ENCODE data around the gene PPT2. TPM values are rescaled to one million over a fixed set of nuclear protein-coding genes. Genes with fewer than 3 reads are reported as not detected.

Gene PPT2, protein sequence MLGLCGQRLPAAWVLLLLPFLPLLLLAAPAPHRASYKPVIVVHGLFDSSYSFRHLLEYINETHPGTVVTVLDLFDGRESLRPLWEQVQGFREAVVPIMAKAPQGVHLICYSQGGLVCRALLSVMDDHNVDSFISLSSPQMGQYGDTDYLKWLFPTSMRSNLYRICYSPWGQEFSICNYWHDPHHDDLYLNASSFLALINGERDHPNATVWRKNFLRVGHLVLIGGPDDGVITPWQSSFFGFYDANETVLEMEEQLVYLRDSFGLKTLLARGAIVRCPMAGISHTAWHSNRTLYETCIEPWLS
- total RNA-seq (ENCODE audit: low replicate concordance): 16.5 and 38.4 TPM in 2 replicates

DNA sequence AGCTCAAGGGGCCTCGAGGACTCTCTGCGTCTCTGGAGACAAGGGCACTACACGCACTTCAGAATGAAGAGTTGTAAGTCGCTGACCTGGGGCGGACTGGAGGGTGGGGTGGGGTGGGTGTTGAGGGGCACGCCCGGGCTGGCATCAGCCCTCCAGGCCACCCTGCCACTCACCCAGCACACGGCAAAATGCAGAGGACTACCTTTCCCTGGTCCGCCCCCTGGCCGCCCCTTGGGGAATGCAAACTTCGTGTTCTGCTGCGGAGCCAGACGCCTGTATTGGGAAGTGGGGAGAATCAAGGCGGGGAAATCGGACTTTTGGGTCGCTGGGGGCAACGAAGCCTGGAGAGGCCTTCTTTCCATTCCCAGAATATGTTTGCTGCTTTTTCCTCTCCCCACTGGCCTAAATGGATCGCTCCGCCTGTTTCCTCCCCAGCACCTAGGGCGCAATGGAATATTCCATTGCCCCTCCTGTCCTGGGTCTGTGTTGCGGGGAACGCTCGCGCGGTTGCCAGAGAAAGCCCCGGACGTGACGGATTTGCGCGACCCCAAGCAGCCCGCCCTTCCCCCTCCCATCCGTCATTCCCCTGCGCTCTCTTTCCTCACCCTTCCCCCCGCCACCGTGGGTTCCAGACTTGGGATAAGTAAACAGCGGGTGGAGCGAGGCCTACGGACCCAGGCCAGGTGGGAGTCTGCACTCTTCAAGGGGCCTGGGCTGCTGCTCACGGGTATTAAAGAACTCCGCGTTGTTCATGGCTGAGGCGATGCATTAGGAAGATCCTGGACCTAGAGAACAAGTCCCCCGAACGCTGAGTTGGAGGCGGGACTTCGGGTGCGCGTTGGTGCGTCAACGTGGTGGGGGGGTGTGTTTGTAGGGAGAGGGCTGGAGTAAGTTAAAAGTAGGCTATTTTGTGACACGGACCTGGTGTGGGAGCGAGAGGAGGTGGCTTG is at the start of gene PPT2:
Gene PPT2 (plus strand): TSS at position 578 of the 950 bp plus-strand sequence. CDS start 454 bp downstream, outside the sequence.

DNA sequence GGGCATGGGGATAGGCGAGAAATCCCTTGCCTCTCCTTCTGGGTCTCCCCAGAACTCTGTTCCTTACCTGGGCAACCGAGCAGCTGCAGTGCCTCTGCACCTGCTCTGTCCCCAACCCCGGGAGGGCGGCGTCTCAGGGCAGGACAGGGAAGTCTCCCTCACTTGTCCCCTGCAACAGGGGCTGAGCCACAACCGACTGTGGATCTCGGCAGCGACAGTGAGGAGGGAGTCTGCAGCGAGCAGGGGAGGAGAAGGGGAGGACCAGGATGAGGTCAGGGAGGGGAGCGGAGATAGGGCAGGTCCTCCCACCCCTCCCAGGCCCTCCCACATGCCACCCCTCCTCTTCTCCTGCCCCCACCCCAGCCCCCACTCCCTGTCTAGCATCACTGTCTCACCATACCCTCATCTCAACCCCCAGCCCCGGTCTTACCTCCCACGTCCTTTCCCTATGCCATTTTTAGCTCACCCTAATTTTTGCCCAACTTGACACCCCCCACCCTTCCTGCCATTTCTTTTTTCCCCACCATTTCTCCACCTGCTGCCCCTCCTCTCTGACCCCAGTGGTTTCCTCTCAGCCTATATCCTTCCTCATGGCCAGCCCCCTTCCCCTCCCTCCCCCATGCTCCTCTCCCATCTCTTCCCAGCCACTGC is 44.7 kb upstream of the PPT2 start, which contains the start of gene TNXB:
Gene TNXB (minus strand): TSS at position 225 of the 651 bp plus-strand sequence. CDS start 11,140 bp downstream, outside the sequence.

DNA sequence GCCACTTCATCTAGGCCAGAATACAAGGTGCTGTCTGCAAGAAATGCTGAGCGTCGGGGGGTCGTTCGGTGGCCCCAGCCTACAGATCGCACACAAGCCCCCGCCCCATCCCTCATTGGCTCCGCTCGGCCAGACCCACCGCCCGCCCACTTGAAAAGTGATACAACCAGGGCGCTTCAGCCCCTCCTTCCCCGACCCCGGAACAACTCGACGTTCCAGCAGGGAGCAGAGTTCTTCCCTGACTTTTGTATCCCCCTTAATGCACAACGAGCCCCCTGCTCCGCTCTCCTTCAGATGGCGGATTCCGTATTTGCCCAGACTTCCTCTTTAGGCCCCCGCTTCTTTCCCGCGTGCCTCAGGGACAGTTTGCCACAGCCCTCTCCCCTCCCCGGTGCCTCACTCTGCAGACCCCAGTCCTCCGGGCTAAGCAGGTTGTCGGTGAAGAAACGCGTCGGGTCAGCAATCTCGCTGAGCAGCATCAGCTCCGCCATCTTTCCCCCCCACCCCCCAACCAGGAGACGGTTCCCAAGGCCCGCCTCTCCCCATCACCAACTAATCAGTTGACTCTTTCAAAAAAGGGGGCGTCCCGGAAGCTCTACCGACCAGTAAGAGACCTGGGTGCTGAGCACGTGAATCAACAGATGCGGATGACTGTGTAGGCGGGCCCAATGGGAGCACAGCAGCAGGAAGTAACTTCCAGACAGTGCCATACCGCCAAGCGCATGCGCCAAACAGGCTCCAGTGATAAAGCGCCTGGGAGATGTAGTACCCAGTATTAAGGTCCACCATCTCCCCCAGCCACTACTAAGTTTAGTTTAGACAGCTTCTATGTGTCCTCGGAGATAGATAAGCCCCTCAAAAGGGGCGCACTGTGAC is 26.0 kb upstream of the PPT2 start, which contains the start of gene ATF6B:
Gene ATF6B (minus strand): TSS at position 530 of the 876 bp plus-strand sequence. CDS start 39 bp downstream, at position 491.

DNA sequence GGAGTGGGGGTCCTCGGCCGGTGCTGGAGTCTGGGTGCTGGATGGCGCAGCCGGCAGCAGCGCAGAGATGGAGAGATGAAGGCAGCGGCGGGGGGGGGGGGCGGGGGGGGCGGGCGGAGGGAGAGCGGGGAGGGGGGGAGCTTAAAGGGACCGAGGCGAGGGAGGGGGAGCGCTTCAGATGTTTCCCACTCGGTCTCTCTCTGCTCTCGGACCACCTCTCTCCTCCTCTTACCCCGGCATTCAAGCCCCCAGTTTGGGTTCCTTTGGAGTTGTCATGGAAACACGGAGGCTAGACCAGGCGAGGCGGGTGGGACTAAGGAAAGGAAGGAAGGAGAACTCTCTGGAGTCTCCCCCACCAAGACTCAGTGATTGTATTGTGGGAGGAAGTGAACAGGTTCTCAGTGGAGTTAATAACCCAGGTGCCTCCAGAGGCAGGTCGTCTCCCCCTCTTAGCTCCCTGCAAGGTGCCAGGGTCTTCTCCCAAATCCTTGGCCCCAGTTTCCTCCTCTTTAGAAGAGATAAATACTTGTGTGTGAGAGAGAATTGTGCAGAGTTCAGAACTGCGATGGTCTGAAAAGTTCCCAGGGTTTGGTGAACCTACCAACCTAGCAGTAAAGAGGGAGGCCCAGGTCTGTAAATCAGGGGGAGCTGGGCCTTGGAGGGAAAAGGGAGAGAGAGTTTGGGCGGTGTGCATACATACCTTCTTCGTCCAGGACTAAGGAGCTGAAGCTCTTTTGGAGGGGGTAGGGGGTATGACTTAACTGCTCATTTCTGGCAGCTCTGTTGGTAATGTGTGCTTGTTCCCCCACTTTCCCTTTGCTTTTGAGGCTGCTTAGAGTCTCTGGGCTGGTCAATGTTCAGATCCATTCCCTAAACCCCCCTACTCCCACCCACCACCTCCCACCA is 1.8 kb upstream of the PPT2 start, which contains the start of gene PRRT1:
Gene PRRT1 (minus strand): TSS at position 77 of the 906 bp plus-strand sequence. CDS start 112 bp downstream, outside the sequence.

DNA sequence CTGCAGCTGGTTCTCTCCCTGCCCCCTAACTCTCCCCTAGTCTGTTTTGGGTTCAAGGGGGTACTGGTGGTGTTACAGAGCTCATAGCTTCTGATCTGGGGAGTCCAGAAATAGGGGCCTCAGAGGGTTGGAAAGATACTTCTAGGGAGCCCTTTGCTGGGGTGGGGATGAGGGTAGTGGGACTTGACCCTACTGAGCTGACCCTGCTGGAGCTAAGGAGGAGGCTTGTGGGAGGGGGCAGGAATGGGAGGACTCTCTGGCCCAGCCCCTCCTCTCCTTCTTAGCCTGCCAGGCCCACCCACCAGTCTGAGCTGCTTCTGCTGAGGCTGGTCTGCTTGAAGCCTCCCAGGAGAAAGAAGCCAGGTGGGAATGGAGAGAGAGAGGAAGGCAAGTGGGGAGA is 10.4 kb downstream of the PPT2 start, which contains the start of gene EGFL8:
Gene EGFL8 (plus strand): TSS at position 301 of the 400 bp plus-strand sequence. CDS start 1,571 bp downstream, outside the sequence.

DNA sequence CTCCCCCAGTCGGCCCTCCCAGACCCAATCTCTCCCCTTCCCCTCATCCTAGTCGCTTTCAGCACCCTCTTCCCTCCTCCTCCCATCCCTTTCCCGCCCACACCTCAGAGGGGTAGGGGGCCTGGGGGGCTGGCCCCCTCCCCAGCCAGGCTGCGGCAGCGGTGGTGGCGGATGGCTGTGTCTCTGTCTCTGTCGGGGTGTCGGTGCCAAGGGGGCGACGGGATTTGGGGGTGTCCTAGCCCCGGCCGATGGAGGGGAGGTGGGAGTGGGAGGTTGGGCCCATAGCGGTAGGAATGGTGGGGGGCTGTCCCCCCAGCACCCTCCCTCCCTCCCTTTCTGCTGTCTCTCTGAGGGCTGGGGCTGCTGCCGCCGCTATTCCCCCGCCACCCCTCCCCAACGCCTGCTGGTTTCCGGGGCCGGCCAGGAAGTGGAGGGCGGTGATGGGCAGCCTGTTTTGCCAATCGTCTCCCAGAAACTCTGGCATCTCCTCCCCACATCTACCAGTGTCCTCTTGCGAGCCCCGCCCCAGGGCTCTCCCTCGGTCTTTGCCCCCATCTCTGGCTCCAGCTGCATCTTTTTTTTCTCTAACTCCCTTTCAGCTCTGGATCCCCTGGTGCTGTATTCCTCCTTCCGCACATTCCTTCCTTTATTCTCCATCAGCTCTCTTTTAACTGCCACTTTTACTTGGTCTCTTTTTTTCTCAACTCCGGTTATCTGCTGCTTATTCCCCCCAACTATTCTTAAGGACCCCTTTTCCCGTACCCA is 22.0 kb downstream of the PPT2 start, which contains the start of gene AGPAT1:
Gene AGPAT1 (minus strand): TSS at position 374 of the 765 bp plus-strand sequence. CDS start 4,588 bp downstream, outside the sequence.

DNA sequence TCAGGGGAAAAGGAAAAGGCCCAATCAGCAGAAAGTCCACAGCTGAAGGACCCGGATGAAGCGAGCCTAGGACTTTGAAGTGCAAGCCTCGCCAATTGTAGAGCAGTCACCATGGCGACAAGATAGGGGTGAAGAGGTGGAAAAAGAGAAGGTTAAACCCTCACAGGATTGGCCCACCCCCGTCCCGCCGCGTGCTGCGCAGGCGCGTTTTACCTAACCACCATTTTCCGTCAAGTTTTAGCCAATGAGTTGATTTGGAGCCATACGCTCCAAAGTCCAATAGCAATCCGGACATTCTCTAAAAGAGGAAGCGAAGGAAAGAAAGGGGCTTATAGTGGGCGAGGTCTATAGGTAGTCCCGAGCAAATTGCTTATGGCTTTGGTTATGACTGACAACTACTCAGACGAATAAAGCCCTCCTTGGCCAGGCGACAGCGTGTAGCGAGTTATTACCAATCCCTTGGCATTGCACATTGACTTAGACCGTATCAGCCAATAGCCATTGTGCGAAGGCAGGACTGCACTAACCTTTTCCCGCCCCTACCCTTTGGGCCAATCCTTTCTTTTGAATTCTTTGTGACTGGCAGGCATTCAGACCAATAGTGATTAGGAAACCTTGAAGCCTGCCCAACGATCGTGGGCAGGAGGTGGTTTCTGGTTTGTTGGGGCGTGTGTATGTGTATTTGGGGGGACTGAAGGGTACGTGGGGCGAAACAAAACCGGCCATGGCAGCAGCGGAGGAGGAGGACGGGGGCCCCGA is 24.0 kb downstream of the PPT2 start, which contains the start of gene RNF5:
Gene RNF5 (plus strand): TSS at position 618 of the 759 bp plus-strand sequence. CDS start 107 bp downstream, at position 725.

DNA sequence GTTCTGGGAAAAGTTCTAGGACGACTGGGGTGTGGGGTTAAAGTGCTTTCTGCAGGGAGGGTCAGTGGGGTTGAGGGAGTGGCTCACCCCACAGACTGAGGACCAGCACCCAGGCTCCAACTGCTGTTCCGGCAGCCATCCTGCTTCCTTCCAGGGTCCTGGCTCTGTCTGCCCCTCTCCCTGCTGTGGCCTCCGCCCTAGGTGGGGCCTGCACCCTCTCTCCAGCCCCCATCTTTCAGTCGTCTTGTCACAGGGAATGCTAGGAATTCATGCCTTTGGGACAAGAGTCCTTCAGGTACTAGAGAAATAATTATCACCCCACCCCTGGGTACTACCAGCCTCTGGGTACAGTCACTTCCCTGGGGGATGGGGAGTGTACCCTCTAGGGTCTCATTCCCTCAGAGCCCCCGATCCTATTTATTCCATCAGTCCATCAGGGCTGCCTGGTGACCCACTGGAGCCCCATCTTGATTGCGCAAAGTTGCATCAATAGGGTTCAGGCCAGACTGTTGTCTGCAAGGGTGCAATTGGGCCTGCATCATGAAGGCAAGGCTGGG is 30.2 kb downstream of the PPT2 start, which contains the start of gene AGER:
Gene AGER (minus strand): TSS at position 170 of the 557 bp plus-strand sequence. CDS start 31 bp downstream, at position 139.

DNA sequence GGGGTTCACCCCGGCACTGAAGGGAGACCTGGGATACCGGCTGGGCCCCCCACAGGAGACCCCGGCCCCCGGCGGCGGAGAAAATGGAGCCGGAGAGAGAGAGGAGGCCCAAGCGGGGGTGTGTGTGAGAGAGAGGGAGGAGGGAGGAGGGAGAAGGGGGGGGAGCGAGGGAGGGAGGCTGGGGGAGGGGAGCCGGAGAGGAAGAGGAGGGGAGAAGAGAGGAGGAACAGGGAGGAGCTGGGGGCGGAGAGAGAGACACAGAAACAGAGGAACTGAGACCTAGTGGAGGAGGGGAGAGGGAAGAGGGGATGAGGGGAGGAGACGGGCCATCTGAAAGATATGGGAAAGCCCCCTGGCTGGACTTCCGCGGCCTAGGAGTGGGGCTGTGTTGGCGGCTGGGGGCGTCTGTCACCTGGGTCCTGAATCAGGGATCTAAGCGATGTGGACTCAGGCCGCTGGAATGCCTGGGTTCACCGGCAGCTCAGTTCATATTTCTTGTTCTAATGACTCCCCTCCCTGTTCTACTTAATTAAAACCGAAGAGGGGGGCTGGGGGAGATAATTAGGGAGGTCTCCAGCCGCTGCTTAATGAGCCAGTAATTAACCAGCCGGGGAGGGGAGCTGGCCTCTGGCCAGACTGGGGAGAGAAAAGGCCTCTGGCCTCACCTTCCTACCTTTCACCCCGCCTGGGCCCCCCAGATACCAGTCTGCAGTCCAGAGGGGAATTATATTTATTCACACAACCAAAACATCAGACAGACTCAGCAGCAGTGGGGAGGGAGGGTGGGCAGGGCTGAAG is 36.3 kb downstream of the PPT2 start, which contains the start of gene PBX2:
Gene PBX2 (minus strand): TSS at position 149 of the 798 bp plus-strand sequence. CDS start 287 bp downstream, outside the sequence.

DNA sequence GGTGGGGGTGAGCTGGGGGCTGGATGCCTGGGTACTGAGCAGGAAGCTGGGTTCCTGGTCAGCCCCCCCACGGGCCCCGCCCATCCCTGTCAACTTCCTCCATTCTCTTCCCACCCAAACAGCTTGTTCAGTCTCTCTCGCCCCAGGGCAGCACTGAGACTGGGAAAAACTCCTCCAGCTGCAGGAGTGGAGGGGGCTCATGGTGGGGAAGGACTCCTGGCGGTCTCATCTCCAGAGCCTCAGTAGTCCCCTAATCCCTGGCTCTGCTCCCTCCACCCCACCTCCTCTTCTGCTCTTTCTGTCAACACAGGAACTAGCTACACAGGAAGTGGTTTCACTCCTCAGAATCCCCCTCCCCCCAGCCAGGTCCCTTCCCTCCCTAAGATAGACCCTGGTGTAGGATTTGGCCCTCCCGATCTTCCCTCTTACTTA is 38.7 kb downstream of the PPT2 start, which contains the start of gene GPSM3:
Gene GPSM3 (minus strand): TSS at position 36 of the 432 bp plus-strand sequence. CDS start 130 bp downstream, outside the sequence.

Other genes starting within 250 kb of the PPT2 start
- gene C2, start 226.4 kb upstream of the PPT2 start, total RNA-seq (ENCODE audit: low replicate concordance): 0.90 and 26.7 TPM in 2 replicates
- gene CFB, start 208.0 kb upstream of the PPT2 start, total RNA-seq (ENCODE audit: low replicate concordance): 15.0 and 108 TPM in 2 replicates
- 77.8 and 109 TPM in 2 replicates for gene NELFE, start 195.2 kb upstream of the PPT2 start, total RNA-seq (ENCODE audit: low replicate concordance)
- gene SKIC2, start 195.0 kb upstream of the PPT2 start, total RNA-seq (ENCODE audit: low replicate concordance): 48.6 and 68.8 TPM in 2 replicates
- gene DXO, start 182.0 kb upstream of the PPT2 start, total RNA-seq (ENCODE audit: low replicate concordance): 6.9 and 12.9 TPM in 2 replicates
- gene C4A, start 172.1 kb upstream of the PPT2 start, total RNA-seq (ENCODE audit: low replicate concordance): 3.7 and 23.1 TPM in 2 replicates
- gene C4B, start 139.3 kb upstream of the PPT2 start, total RNA-seq (ENCODE audit: low replicate concordance): 3.2 and 24.0 TPM in 2 replicates
- gene CYP21A2, start 115.7 kb upstream of the PPT2 start, total RNA-seq (ENCODE audit: low replicate concordance): 0.08 TPM in 1 of 2 replicates, not detected in the other
- gene TNXB, start 44.8 kb upstream of the PPT2 start, total RNA-seq (ENCODE audit: low replicate concordance): 1.1 and 55.9 TPM in 2 replicates
- gene ATF6B, start 25.9 kb upstream of the PPT2 start, total RNA-seq (ENCODE audit: low replicate concordance): 8.6 and 11.2 TPM in 2 replicates
- gene FKBPL, start 23.9 kb upstream of the PPT2 start, total RNA-seq (ENCODE audit: low replicate concordance): 5.1 TPM in 2 replicates
- 0.08 and 0.12 TPM in 2 replicates for gene PRRT1, start 2.2 kb upstream of the PPT2 start, total RNA-seq (ENCODE audit: low replicate concordance)
- gene EGFL8, start 10.5 kb downstream of the PPT2 start, total RNA-seq (ENCODE audit: low replicate concordance): 0.75 and 3.5 TPM in 2 replicates
- gene AGPAT1, start 21.9 kb downstream of the PPT2 start, total RNA-seq (ENCODE audit: low replicate concordance): 16.8 and 18.8 TPM in 2 replicates
- gene RNF5, start 24.3 kb downstream of the PPT2 start, total RNA-seq (ENCODE audit: low replicate concordance): 29.3 and 31.0 TPM in 2 replicates
- 0.15 TPM in 1 of 2 replicates, not detected in the other for gene AGER, start 30.1 kb downstream of the PPT2 start, total RNA-seq (ENCODE audit: low replicate concordance)
- 19.5 and 24.7 TPM in 2 replicates for gene PBX2, start 36.1 kb downstream of the PPT2 start, total RNA-seq (ENCODE audit: low replicate concordance)
- 0.35 and 1.4 TPM in 2 replicates for gene GPSM3, start 38.5 kb downstream of the PPT2 start, total RNA-seq (ENCODE audit: low replicate concordance)
- 0.82 and 1.5 TPM in 2 replicates for gene NOTCH4, start 69.9 kb downstream of the PPT2 start, total RNA-seq (ENCODE audit: low replicate concordance)
- not detected in 2 replicates for gene TSBP1, start 217.8 kb downstream of the PPT2 start, total RNA-seq (ENCODE audit: low replicate concordance)